Activated naive CD8-positive, alpha-beta T cell treated with anti-CD3 and anti-CD28 coated beads, Interleukin-2, amount 10 ng/mL, durations not matched to agents 7 days and 5 days (primary cell): Measurements from ENCODE around the gene MAP4K1. TPM values are rescaled to one million over a fixed set of nuclear protein-coding genes. Genes with fewer than 3 reads are reported as not detected.
"Not testable (repeated sequence)": the region's sequence is repeated elsewhere in the genome, so short reads cannot be mapped to it uniquely, and the experiment has no call there.

Experiments
- ATAC-seq: fragments of 150-1000 bp; cut with Tn5 transposase; one replicate; pipeline ENCODE4 v1.10.0; 2021; ENCODE audit warnings: low read depth, moderate library complexity
- POLR2A ChIA-PET: fragments of 350-600 bp; sonication (Branson Sonifier 250); formaldehyde crosslinking; loops from one replicate; lab custom pipeline; 2021; ENCODE audit warnings: antibody characterized with exemption; lab: Charles Lee
- DNase-seq: peaks from one replicate; pipeline ENCODE4 v3.0.0; 2021
- H3K27ac Mint-ChIP-seq: one replicate; pipeline ENCODE4 v1.8.0; 2022; ENCODE audit warnings: mild to moderate bottlenecking, mixed read lengths
- H3K27me3 Mint-ChIP-seq: one replicate; pipeline ENCODE4 v1.8.0; 2022; ENCODE audit warnings: mild to moderate bottlenecking, moderate library complexity, mixed read lengths
- H3K36me3 Mint-ChIP-seq: one replicate; pipeline ENCODE4 v1.8.0; 2021; ENCODE audit warnings: mild to moderate bottlenecking, mixed read lengths
- H3K4me1 Mint-ChIP-seq: one replicate; pipeline ENCODE4 v1.8.0; 2021; ENCODE audit warnings: mixed read lengths
- H3K4me3 Mint-ChIP-seq: one replicate; pipeline ENCODE4 v1.8.0; 2022; ENCODE audit warnings: mild to moderate bottlenecking, moderate library complexity, mixed read lengths
- H3K9me3 Mint-ChIP-seq: one replicate; pipeline ENCODE4 v1.8.0; 2021; ENCODE audit warnings: mixed read lengths
- total RNA-seq, 2 experiments: library from RNA; stranded (reverse); gene quantifications; one replicate each; pipeline ENCODE4 v1.2.3, GENCODE V29; 2021

MAP4K1 gene
- total RNA-seq, 2 experiments from 2014 or later: 299 to 313 TPM

DNA sequence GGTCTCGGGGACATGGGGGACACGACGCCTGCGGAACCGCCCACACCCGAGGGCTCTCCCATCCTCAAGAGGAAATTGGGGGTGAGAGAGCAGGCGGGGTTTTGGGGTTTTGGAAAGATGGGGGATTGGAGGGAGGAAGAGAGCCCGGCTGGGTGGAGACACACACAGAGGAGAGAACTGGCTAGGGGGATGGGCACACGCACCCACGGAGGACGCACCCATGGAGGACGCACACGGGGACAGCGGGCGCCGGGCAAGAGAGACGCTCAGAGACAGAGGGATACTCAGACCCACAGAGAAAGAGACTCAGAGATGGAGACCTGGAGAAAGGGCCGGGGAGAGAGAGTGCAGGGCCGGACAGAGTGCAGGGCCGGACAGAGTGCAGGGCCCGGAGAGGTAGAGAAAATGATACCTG, 52.1 kb downstream of the MAP4K1 start:
- no peak overlapping the region for H3K27ac Mint-ChIP-seq

DNA sequence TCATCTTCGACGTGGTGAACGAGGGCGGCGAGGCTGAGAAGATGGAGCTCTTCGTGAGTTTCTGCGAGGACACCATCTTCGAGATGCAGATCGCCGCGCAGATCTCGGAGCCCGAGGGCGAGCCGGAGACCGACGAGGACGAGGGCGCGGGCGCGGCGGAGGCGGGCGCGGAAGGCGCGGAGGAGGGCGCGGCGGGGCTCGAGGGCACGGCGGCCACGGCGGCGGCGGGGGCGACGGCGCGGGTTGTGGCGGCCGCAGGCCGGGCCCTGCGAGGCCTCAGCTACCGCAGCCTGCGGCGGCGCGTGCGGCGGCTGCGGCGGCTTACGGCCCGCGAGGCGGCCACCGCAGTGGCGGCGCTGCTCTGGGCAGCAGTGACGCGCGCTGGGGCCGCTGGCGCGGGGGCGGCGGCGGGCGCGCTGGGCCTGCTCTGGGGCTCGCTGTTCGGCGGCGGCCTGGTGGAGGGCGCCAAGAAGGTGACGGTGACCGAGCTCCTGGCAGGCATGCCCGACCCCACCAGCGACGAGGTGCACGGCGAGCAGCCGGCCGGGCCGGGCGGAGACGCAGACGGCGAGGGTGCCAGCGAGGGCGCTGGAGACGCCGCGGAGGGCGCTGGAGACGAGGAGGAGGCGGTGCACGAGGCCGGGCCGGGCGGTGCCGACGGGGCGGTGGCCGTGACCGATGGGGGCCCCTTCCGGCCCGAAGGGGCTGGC, 52.6 kb downstream of the MAP4K1 start:
- Mint-ChIP-seq H3K27me3 (peaks cover 48% of the 10 kb centered on the region), H3K4me1 (peaks cover 9% of the 10 kb centered on the region), H3K4me3 (peak overlapping the region; percentile 64), H3K9me3 (no peaks in the 10 kb centered on the region), H3K36me3 (no peaks in the 10 kb centered on the region), H3K27ac (no peak overlapping the region)
- DNase-seq: peak; percentile 55
- peak; percentile 48 for ATAC-seq
- POLR2A ChIA-PET: interaction anchor here (0.5 kb wide), 1 partner anchor 952 kb away, joined by 5 read pairs; no protein-coding TSS in a partner anchor

More for the DNA sequence above, 52.1 kb downstream of the MAP4K1 start:
- POLR2A ChIA-PET: no interaction called here
- Mint-ChIP-seq H3K36me3 (no peaks in the 10 kb centered on the region), H3K27me3 (peaks cover 48% of the 10 kb centered on the region), H3K4me3 (peak overlapping the region; percentile 64), H3K9me3 (no peaks in the 10 kb centered on the region), H3K4me1 (peaks cover 9% of the 10 kb centered on the region)
- DNase-seq (no peak), ATAC-seq (no peak)

DNA sequence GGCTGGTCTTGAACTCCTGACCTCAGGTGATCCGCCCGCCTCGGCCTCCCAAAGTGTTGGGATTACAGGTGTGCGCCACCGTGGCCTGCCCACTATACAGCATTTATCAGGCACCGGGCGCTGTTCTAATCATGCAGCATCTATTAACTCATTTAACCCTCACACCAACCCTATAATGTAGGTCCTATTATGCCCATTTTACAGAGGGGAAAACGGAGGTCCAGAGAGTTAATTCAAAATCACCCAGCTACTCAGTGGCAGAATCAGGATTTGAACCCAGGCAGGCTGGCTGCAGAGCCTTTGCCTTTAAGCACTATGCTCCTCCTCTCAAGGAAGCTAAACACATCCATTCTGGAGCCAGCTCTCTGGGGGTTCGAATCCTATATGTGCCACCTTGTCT, 54.3 kb downstream of the MAP4K1 start:
- Mint-ChIP-seq H3K36me3 (no peaks in the 10 kb centered on the region), H3K27ac (no peak overlapping the region), H3K9me3 (no peaks in the 10 kb centered on the region), H3K27me3 (peaks cover 48% of the 10 kb centered on the region), H3K4me3 (no peak overlapping the region), H3K4me1 (peaks cover 13% of the 10 kb centered on the region)
- ATAC-seq (no peak), DNase-seq (no peak)
- POLR2A ChIA-PET: interaction anchor here (0.8 kb wide), 1 partner anchor 15 kb away, joined by 3 read pairs; no protein-coding TSS in a partner anchor

DNA sequence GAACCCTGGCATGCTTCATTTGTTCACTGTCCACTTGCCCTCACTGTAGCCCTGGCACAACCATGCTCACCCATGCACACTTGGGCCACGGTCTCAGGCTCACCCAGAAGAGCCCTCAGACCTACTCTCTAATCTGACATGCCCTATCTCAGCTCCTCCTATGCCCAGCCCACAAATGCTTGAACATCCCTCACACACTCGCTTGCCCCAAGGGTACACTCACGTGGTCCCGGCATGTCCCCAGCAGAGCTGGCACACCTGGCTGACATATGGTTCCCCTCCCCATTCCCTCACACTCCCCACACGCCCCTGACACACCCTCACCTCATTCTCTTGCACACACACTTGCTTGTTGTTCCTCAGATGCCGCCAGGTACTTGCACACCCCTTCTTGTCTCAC, 55.7 kb downstream of the MAP4K1 start:
- no peaks in the 10 kb centered on the region for H3K9me3 Mint-ChIP-seq
- ATAC-seq (no peak), DNase-seq (no peak)
- no peak overlapping the region for H3K4me3 Mint-ChIP-seq
- H3K27ac Mint-ChIP-seq: no peak overlapping the region
- no peaks in the 10 kb centered on the region for H3K36me3 Mint-ChIP-seq
- H3K27me3 Mint-ChIP-seq: peaks cover 48% of the 10 kb centered on the region
- H3K4me1 Mint-ChIP-seq: peaks cover 16% of the 10 kb centered on the region
- POLR2A ChIA-PET: no interaction called here

DNA sequence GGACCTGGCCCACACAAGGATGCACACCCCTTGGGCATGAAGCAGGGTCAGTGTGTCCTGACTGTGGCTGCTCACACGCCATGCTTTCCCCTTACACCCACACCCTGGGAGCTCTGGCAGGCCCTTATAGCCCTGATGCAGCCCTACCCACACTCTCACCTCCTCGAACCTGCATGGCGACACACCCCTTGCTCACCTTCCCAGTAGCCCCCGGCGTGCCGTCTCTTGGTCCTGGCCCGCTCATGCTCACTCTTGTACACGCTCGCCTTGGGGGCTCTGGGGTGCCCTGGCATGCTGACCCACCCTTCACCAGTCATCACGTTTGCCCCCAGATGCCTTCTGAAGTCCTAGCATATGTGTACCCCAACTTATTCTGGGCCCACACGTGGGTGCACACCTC, 56.1 kb downstream of the MAP4K1 start:
- Mint-ChIP-seq H3K4me1 (peaks cover 18% of the 10 kb centered on the region), H3K27ac (no peak overlapping the region), H3K9me3 (no peaks in the 10 kb centered on the region), H3K27me3 (peaks cover 48% of the 10 kb centered on the region), H3K4me3 (no peak overlapping the region), H3K36me3 (no peaks in the 10 kb centered on the region)
- POLR2A ChIA-PET: no interaction called here
- ATAC-seq: no peak
- DNase-seq: no peak

DNA sequence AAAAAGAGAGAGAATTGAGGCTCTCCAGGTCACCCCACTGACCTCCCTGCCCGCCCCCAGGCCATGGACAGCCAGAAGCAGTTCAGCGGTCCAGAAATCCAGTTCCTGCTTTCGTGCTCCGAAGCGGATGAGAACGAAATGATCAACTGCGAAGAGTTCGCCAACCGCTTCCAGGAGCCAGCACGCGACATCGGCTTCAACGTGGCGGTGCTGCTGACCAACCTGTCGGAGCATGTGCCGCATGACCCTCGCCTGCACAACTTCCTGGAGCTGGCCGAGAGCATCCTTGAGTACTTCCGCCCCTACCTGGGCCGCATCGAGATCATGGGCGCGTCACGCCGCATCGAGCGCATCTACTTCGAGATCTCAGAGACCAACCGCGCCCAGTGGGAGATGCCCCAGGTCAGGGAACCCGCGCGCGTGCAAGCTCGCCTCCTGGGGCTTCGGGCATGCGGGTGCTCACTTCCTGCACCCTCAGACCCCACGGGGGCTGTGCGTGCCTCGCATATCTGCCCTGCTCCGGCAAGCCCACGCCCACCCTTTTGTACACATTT, 56.6 kb downstream of the MAP4K1 start:
- no peak overlapping the region for H3K27ac Mint-ChIP-seq
- H3K9me3 Mint-ChIP-seq: no peaks in the 10 kb centered on the region
- DNase-seq (no peak), ATAC-seq (no peak)
- POLR2A ChIA-PET: no interaction called here
- peaks cover 18% of the 10 kb centered on the region for H3K4me1 Mint-ChIP-seq
- no peak overlapping the region for H3K4me3 Mint-ChIP-seq
- peaks cover 48% of the 10 kb centered on the region for H3K27me3 Mint-ChIP-seq
- H3K36me3 Mint-ChIP-seq: no peaks in the 10 kb centered on the region

DNA sequence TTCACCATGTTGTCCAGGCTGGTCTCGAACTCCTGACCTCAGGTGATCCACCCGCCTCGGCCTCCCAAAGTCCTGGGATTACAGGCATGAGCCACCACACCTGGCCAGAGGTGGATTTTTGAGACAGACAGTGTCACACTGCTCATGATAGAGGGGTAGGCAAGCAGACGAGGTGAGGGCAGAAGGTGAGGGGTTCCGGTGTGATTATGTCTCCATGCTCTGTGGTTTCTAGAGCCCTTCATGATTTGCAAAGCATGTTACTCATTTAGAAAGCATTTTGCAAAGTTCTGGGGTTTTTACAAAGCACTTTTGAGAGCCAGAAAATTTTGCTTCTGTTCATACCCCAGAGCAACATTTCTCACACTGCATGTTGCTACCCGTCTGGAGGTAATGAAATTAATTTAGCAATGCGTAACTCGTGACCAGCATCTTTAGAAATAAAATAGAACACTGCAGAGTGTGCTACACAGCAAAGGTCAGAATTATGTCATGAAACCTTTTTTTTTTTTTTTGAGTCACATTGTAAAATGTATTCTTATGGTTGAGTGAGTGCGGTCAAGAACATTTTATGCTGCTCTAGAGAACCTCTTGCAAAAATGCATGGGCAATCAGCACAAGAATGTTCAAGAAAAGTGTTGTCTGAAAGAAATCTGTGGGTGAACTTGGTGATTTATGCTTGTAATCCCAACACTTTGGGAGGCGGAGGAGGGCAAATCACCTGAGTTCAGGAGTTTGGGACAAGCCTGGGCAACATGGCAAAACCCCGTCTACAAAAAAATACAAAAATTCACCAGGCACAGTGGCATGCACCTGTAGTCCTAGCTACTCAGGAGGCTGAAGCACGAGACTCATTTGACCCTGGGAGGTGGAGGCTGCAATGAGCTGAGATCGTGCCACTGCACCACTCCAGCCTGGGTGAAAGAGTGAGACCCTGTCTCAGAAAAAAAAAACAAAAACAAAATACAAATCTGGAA, 58.0 kb downstream of the MAP4K1 start:
- H3K9me3 Mint-ChIP-seq: no peaks in the 10 kb centered on the region
- ATAC-seq (peak; percentile 52), DNase-seq (no peak)
- H3K27me3 Mint-ChIP-seq: peaks cover 43% of the 10 kb centered on the region
- H3K4me1 Mint-ChIP-seq: peaks cover 18% of the 10 kb centered on the region
- H3K4me3 Mint-ChIP-seq: peak overlapping the region; percentile 19
- no peak overlapping the region for H3K27ac Mint-ChIP-seq
- no peaks in the 10 kb centered on the region for H3K36me3 Mint-ChIP-seq
- POLR2A ChIA-PET: no interaction called here

DNA sequence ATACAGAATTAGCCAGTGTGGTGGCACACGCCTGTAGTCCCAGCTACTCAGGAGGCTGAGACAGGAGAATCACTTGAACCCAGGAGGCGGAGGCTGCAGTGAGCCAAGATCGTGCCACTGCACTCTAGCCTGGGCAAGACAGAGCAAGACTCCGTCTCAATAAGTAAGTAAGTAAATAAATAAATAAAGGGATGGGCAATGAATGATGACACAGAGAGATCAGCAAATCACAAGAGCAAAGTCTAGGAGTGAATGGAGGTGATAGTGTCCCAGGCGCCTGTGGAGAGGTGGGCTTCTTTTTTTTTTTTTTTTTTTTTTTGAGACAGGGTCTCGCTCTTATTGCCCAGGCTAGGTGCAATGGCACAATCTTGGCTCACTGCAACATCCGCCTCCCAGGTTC, 58.8 kb downstream of the MAP4K1 start:
- Mint-ChIP-seq H3K4me1 (peaks cover 21% of the 10 kb centered on the region), H3K27me3 (peaks cover 39% of the 10 kb centered on the region)
- ATAC-seq, H3K4me3 Mint-ChIP-seq, H3K36me3 Mint-ChIP-seq, DNase-seq, H3K27ac Mint-ChIP-seq, POLR2A ChIA-PET, H3K9me3 Mint-ChIP-seq: not testable (repeated sequence)

DNA sequence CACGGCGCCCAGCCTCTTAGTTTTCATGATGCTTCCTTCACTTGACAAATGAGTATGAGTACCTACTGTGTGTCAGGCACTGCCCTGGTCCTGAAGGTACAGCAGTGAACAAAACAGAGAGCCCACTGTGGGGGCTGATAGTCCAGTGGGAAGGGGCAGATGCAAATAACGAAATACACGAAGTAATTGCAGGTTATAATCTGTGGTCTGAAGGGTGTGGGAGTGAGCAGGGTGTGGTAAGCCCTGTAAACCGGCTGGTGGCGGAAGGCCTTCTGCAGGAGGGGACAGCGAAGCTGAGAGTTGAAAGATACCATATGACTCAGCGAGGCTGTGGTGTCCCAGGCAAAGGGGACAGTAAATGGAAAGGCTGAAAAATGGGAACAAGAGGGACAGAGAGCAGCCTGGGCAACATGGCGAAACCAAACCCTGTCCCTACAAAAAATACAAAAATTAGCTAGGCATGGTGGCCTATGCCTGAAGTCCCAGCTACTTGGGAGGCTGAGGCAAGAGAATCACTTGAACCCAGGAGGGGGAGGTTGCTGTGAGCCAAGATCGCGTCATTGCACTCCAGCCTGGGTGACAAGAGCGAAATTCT, 60.5 kb downstream of the MAP4K1 start:
- Mint-ChIP-seq H3K27ac (no peak overlapping the region), H3K27me3 (peaks cover 30% of the 10 kb centered on the region), H3K4me3 (no peak overlapping the region), H3K36me3 (no peaks in the 10 kb centered on the region), H3K4me1 (peaks cover 19% of the 10 kb centered on the region), H3K9me3 (no peaks in the 10 kb centered on the region)
- POLR2A ChIA-PET: interaction anchor here (1.0 to 1.5 kb wide), 2 partner anchors 60 to 61 kb away, joined by 4 read pairs; partner anchors contain the start of genes EIF3K and MAP4K1
- ATAC-seq: peak; percentile 50
- DNase-seq: no peak

DNA sequence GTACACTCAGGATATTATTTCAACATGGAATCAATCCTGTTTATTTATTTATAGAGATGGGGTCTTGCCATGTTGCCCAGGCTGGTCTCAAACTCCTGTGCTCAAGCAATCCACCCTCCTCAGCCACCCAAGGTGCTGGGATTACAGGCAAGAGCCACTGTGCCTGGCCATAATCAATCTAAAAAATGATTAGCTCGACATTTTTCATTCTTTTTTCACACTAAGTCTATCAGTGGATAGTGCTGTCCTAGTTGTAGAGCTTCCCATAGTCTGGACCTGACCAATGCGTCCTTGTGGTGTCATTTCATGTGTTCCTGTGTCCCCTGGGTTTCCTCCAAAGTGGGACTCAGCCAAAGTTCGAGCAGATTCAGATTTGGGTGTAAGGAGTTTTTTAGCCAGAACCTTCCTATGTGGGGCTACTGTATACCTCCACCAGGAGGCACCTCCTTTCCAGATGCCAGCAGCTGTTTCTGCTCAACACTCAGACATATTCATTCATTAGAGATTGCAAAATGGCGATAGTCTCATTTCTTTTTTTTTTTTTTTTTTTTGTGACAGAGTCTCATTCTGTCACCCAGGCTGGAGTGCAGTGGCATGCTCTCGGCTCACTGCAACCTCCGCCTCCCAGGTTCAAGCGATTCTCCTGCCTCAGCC, 61.1 kb downstream of the MAP4K1 start:
- DNase-seq (no peak), ATAC-seq (peak; percentile 23)
- Mint-ChIP-seq H3K27ac (no peak overlapping the region), H3K4me3 (no peak overlapping the region), H3K4me1 (peaks cover 18% of the 10 kb centered on the region), H3K27me3 (peaks cover 26% of the 10 kb centered on the region), H3K36me3 (no peaks in the 10 kb centered on the region), H3K9me3 (no peaks in the 10 kb centered on the region)
- POLR2A ChIA-PET: interaction anchor here (1.0 to 1.5 kb wide), 2 partner anchors 61 to 62 kb away, joined by 4 read pairs; partner anchors contain the start of genes EIF3K and MAP4K1

DNA sequence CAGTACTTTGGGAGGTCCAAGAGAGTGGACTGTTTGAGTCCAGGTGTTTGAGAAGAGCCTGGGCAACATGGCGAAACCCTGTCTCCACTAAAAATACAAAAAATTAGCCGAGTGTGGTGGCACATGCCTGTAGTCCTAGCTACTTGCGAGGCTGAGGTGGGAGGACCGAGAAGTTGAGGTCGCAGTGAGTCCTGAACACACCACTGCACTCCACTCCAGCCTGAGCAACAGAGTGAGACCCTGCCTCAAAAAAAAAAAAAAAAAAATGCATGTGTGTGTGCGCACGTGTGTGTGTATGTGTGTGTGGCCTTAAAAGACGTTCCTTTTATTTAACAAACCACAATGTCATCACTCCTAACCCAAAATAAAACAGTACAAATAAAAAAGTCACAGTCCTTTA, 62.6 kb downstream of the MAP4K1 start:
- Mint-ChIP-seq H3K36me3 (no peaks in the 10 kb centered on the region), H3K27ac (no peak overlapping the region), H3K4me1 (peaks cover 22% of the 10 kb centered on the region), H3K4me3 (no peak overlapping the region), H3K27me3 (peaks cover 24% of the 10 kb centered on the region), H3K9me3 (no peaks in the 10 kb centered on the region)
- no peak for DNase-seq
- no peak for ATAC-seq
- POLR2A ChIA-PET: no interaction called here

DNA sequence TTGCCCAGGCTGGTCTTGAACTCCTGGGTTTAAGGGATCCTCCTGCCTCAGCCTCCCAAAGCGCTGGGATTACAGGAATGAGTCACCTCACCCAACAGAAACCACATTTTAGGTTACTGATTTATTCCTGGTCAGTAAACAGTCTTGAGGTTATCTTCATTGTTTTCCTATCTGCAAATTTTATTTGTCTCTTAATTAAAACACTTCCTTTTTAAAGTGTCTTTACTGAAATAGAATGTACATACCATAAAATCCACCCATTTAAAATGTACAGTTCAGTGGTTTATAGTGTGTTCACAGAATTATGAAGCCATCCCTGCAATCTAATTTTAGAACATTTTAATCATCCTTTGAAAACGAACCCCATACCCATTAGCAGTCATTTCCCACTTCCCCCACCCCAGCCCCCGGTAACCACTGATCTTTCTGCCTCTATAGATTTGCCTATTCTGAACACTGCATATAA, 63.0 kb downstream of the MAP4K1 start:
- Mint-ChIP-seq H3K4me1 (peaks cover 20% of the 10 kb centered on the region), H3K9me3 (no peaks in the 10 kb centered on the region), H3K4me3 (no peak overlapping the region), H3K36me3 (no peaks in the 10 kb centered on the region), H3K27ac (no peak overlapping the region), H3K27me3 (peaks cover 24% of the 10 kb centered on the region)
- POLR2A ChIA-PET: no interaction called here
- DNase-seq: no peak
- ATAC-seq: no peak
